GM21529 (cell line): ENCODE results near the gene CASR.

ENCODE experiments used
- ATAC-seq: cut with Tn5 transposase; IDR thresholded peaks from one replicate; pipeline ENCODE4 v1.9.1; 2021; ENCODE audit not compliant: unreplicated experiment

Gene CASR

GRCh38 chr3:122299872-122300460 lies 116.5 kb downstream of the CASR start:
- no peak for ATAC-seq

- ATAC-seq, result peak; percentile 38
Measured at GRCh38 chr3:122301063-122301462, 117.6 kb downstream of the CASR start.

GRCh38 chr3:122305818-122306621 lies 122.6 kb downstream of the CASR start:
- ATAC-seq, result peak; percentile 59

DNA sequence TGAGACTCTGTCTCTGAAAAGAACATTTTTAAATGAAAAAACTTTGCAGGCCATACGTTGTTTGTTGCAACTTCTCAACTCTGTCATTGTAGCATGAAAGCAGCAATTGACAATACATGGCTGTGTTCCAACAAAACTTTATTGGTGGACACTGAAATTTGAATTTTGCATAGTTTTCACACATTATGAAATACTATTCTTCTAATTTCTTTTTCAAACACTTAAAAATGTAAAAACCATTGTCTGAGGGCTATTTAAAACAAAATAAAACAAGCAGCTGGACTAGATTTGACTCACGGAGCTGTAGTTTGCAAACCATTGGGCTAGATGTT lies 123.1 kb downstream of the CASR start:
- ATAC-seq, result no peak

DNA sequence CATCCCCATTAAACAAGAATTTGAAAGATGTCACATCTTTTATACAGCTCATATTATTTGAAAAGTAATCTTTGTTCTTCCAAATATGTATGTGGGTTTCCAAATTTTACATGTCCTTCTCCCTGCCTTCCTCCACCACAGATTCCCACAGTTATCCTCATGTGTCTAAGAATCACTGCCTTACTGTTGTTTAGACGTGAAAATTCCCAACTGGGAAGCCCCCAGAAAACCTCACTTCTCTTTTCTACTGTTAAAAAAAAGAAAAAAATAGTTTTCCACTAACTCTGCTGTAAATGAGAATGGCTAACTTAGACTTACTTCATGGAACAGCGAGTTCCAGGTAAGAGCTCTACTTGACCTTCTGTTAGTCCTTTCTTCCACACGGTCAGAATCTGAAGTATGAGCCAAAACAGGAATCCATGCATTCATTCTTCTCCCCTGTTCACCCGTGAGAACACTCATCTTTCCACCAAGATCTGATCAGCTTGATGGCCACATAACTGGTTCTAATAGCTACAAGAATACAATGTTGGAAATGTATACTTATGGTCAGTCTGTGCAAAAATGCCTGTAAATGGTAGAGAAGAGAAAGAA lies 123.7 kb downstream of the CASR start:
- no peak for ATAC-seq

DNA sequence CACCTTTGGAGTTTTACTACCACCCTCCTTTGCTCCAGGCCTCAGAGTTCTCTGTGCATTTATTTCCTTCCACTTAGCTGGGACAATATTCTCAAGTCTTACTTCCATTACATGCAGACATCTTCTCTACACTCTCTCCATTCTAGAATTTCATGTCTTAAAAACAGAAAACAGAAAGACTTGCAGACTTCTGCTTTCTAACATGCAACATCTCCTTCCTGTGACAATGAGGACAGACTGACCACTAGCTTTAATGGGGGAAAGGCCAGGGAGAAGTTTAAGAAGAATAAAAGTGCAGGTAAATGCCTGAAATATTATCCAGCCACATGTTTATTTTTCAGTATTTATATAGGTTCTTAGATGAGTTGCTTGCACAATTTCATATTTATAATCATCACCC lies 124.5 kb downstream of the CASR start:
- no peak for ATAC-seq

- no peak for ATAC-seq
Measured at GRCh38 chr3:122310361-122310760, 126.9 kb downstream of the CASR start.

DNA sequence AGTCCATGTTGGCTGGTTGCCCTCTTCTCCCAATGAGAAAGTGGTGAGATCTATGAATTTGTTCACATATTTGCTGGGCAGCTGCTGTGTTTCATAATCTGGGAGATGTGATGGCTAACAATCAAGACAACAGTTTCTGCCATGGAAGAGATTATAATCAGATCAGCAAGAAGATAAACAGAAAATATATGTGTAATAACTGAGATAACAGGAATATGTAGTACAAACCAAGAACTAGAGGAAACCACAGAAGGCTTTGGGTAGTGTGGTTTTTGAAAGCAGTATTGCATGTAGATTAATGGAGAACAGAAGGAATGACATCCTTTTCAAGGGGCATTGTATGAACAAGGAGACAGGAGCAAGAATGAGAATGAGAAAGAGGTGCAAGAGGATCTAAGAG lies 129.4 kb downstream of the CASR start:
- no peak for ATAC-seq

- no peak for ATAC-seq
Measured at GRCh38 chr3:122313281-122313680, 129.8 kb downstream of the CASR start.

- ATAC-seq, result no peak
Measured at GRCh38 chr3:122314228-122314876, 130.9 kb downstream of the CASR start.

DNA sequence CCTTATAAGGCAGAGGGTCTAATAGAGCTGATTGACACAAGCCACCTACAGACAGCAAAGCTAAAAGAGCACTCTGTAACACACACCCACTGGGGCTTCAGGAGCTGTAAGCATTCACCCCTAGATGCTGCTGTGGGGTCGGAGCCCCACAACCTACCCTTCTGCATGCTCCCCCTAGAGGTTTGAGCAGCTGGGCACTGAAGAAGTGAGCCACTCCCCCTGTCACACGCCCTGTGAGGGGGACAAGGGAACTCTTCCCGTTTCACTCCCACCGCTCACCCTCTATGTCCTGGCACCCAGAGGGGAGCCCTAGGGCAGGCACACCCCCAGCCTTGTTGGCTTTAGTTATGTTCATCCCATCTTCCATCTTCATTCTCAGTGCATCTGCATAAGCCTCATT lies 132.2 kb downstream of the CASR start:
- ATAC-seq, result no peak

GRCh38 chr3:122316368-122316767 lies 132.9 kb downstream of the CASR start:
- no peak for ATAC-seq

DNA sequence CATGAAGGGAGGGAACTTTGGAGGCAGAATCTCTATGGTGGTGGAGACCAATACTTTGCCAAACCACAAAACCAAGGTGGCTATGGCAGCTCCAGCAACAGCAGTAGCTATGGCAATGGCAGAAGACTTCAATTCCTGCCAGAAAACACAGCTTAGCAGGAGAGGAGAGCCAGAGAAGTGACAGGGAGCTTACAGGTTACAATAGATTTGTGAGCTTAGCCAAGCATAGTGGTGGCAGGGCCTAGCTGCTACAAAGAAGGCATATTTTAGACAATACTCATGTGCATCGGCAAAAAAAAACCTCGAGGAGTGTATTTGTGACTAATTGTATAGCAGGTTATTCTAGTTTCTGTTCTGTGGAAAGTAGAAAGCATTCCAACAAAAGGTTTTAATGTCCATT lies 135.2 kb downstream of the CASR start:
- no peak for ATAC-seq

DNA sequence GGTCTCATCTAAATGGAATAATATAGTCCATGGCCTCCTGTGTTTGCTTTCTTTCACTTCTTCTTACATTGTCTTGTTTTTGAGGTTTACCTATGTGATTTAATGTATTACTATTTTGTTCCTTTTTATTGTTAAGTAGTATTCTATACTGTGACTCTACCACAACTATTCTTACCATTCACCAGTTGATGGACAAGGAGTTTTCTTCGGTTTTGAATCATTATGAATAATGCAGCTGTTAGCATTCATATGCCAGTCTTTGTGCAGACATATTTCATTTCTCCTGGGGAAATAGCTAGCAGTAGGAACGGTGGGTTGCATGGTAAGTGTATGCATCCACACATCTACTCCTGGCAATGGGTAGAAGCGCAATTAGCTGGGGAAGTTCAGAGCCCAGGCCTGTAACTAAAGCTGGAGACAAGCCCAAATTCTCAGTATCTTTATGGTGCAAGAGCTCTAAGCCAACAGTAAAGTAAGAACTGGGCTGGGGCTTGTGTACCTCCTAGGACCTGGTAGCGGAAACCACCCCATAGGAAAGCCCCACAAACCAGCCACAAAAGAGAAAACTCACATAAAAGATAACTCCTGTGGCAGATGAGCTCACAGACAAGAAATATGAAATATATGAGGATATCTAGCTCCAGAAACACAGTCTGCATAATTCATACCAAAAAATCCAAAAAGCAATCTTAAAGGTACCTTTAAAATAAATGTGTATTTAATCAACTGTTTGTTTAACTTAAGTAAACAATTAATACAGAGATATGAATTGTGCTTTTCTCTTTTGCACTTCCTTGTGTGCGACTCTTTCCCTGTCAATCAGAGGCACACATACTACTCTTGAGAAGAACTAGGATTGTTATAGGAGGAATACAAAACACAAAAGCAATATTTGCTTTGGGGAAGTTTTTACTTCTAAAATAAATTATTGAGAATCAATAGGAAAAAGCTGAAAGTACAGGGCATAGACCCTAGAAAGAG lies 138.9 kb downstream of the CASR start:
- peak; percentile 45 for ATAC-seq

DNA sequence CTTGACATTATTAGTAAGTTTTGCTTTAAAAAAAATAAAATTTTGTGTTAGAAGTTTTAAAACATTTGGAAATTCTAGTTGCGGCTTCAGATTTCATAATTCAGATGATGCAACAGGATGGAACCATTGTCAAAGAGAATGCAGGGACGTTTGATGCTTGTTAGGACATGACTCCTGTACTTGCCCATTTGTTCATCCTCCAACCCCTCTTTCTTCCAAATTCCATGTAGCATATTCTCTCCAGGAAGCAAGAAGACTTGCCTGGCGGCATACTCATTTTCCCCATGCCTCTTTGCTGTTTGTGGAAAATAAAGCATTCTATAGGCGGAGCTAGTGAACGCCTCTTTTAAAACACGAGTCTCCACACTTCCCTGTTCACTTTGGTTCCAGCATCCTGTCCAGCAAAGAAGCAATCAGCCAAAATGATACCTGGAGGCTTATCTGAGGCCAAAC lies 141.4 kb downstream of the CASR start, which contains the start of gene CSTA:
Gene CSTA (plus strand): TSS at position 378 of the 453 bp plus-strand sequence. CDS start 45 bp downstream, at position 423.
- ATAC-seq, result no peak

GRCh38 chr3:122325769-122326168 lies 142.3 kb downstream of the CASR start:
- no peak for ATAC-seq

DNA sequence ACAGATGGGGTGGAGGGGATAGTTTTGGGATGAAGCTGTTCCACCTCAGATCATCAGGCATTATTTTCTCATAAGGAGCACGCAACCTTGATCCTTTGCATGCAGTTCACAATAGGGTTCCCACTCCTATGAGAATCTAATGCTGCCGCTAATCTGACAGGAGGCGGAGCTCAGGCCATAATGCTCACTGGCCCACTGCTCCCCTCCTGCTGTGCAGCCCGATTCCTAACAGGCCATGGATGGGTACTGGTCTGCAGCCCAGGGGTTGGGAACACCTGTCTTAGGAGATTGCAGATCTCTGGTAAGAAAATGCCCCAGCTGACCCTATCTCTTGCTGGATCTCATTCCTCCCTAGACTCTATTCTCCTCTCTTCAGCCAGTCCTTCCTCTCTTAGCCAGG lies 148.4 kb downstream of the CASR start:
- no peak for ATAC-seq

- ATAC-seq, result no peak
Measured at GRCh38 chr3:122332551-122332950, 149.1 kb downstream of the CASR start.
